CD14-positive monocyte (primary cell): ENCODE measurements around the gene BANK1. TPM values are rescaled to one million over a fixed set of nuclear protein-coding genes. Genes with fewer than 3 reads are reported as not detected.

ENCODE experiments used
- DNase-seq, 3 donors: peaks; one replicate each; pipeline ENCODE4 v3.0.0-alpha.2; 2011 to 2022
- H2AFZ ChIP-seq: 2 replicates; pipeline ENCODE4 v1.6.0; 2012; ENCODE audit warnings: mild to moderate bottlenecking, low read depth, low read length, inconsistent platforms; ENCODE audit not compliant: insufficient read depth, poor library complexity, severe bottlenecking
- H3K27ac ChIP-seq, 2 donors: 1 replicate in 1 of 2; 2 replicates in 1 of 2; pipeline ENCODE4 v1.5.1; 2012 to 2013; ENCODE audit warnings: low read length in 2 of 2, control low read depth in 1 of 2, inconsistent platforms in 1 of 2, low read depth in 1 of 2, mild to moderate bottlenecking in 1 of 2
- H3K27me3 ChIP-seq, 2 donors: one replicate each; pipeline versions ENCODE4 v1.6.0 to v1.6.1; 2011 to 2013; ENCODE audit warnings: low read length in 2 of 2; ENCODE audit not compliant: control insufficient read depth in 2 of 2, insufficient read depth in 2 of 2
- H3K36me3 ChIP-seq, 2 donors: replicated peaks in 1 of 2; 1 replicate in 1 of 2; 2 replicates in 1 of 2; pipeline versions ENCODE4 v1.5.1 to v1.6.1; 2012 to 2013; ENCODE audit warnings: low read length in 2 of 2, control low read depth in 1 of 2, inconsistent platforms in 1 of 2, mild to moderate bottlenecking in 1 of 2; ENCODE audit not compliant: insufficient read depth in 2 of 2, control insufficient read depth in 1 of 2
- H3K4me1 ChIP-seq, 2 donors: 1 replicate in 1 of 2; 2 replicates in 1 of 2; pipeline versions ENCODE4 v1.5.1 to v1.6.1; 2012 to 2013; ENCODE audit warnings: low read length in 2 of 2, control low read depth in 1 of 2, inconsistent platforms in 1 of 2, mild to moderate bottlenecking in 1 of 2, moderate library complexity in 1 of 2; ENCODE audit not compliant: insufficient read depth in 2 of 2, control insufficient read depth in 1 of 2
- H3K4me2 ChIP-seq: replicated peaks from 2 replicates; pipeline ENCODE3; 2012; ENCODE audit warnings: low read length, moderate library complexity, mild to moderate bottlenecking; ENCODE audit not compliant: poor library complexity, severe bottlenecking; ENCODE audit errors: extremely low read depth
- H3K4me3 ChIP-seq, 3 experiments: fragments of 200-600 bp in 1 of 3; sonication (generic) in 1 of 3; replicated peaks in 1 of 3; 1 replicate in 2 of 3; 2 replicates in 1 of 3; pipeline ENCODE4 v1.5.1; 2011 to 2013; ENCODE audit warnings: low read length in 3 of 3, mild to moderate bottlenecking in 3 of 3, control low read depth in 2 of 3, low read depth in 2 of 3, inconsistent platforms in 1 of 3, moderate library complexity in 1 of 3
- H3K79me2 ChIP-seq: 2 replicates; pipeline ENCODE4 v1.6.0; 2012; ENCODE audit warnings: mild to moderate bottlenecking, control low read depth, inconsistent platforms, low read length, moderate library complexity; ENCODE audit not compliant: insufficient read depth
- H3K9ac ChIP-seq: 2 replicates; pipeline ENCODE4 v1.6.0; 2017; ENCODE audit warnings: low read length, mild to moderate bottlenecking; ENCODE audit not compliant: insufficient read depth, poor library complexity, severe bottlenecking
- H3K9me3 ChIP-seq, 2 donors: replicated peaks in 1 of 2; 1 replicate in 1 of 2; 2 replicates in 1 of 2; pipeline versions ENCODE4 v1.5.1 to v1.6.1; 2012 to 2013; ENCODE audit warnings: low read length in 2 of 2, control low read depth in 1 of 2; ENCODE audit not compliant: control insufficient read depth in 1 of 2, insufficient read depth in 1 of 2
- H4K20me1 ChIP-seq: 2 replicates; pipeline ENCODE4 v1.6.0; 2012; ENCODE audit warnings: mild to moderate bottlenecking, low read length, control low read depth, moderate library complexity; ENCODE audit not compliant: insufficient read depth
- H3K27ac Mint-ChIP-seq, 7 donors: one replicate each; pipeline ENCODE4 v1.8.0; 2020; ENCODE audit warnings: mild to moderate bottlenecking in 7 of 7, mixed read lengths in 7 of 7, moderate library complexity in 6 of 7, inconsistent platforms in 2 of 7
- H3K27me3 Mint-ChIP-seq, 3 donors: one replicate each; pipeline ENCODE4 v1.8.0; 2021 to 2022; ENCODE audit warnings: low read depth in 3 of 3, mild to moderate bottlenecking in 3 of 3, mixed read lengths in 3 of 3, moderate library complexity in 3 of 3, inconsistent platforms in 1 of 3
- H3K36me3 Mint-ChIP-seq, 2 donors: one replicate each; pipeline ENCODE4 v1.8.0; 2020; ENCODE audit warnings: mixed read lengths in 2 of 2, inconsistent platforms in 1 of 2, mild to moderate bottlenecking in 1 of 2
- H3K4me1 Mint-ChIP-seq: one replicate; pipeline ENCODE4 v1.8.0; 2020; ENCODE audit warnings: mild to moderate bottlenecking, mixed read lengths
- H3K4me3 Mint-ChIP-seq, 2 donors: one replicate each; pipeline ENCODE4 v1.8.0; 2020; ENCODE audit warnings: mild to moderate bottlenecking in 2 of 2, mixed read lengths in 2 of 2, moderate library complexity in 1 of 2
- H3K9me3 Mint-ChIP-seq, 7 donors: one replicate each; pipeline ENCODE4 v1.8.0; 2020 to 2022; ENCODE audit warnings: mixed read lengths in 7 of 7, mild to moderate bottlenecking in 6 of 7, moderate library complexity in 6 of 7, inconsistent platforms in 2 of 7
- CTCF ChIP-seq: fragments of 200-600 bp; IDR thresholded peaks from one replicate; pipeline ENCODE4 v1.8.0; 2022; ENCODE audit warnings: antibody characterized with exemption, mild to moderate bottlenecking
- WGBS: methylation state at CpG from one replicate; pipeline ENCODE4 v1.1.5; 2013; ENCODE audit warnings: missing lambda C conversion rate; ENCODE audit not compliant: insufficient coverage; 5-methylcytosine and 5-hydroxymethylcytosine counted together
- intact Hi-C, 2 donors: fragments of 100-400 bp; cut with micrococcal nuclease; formaldehyde crosslinking; loops; one replicate each; pipeline versions ENCODE4 v1.15.0 to v1.15.1; 2023
- polyA plus RNA-seq, 3 donors: library from polyadenylated mRNA; depleted of rRNA in 1 of 3; unstranded in 2 of 3; stranded (reverse) in 1 of 3; fragments of 300-500 nt in 2 of 3; fragments of >200 nt in 1 of 3; fragmentation: Illumina TruSeq in 2 of 3; gene quantifications; 1 replicate in 2 of 3; 2 replicates in 1 of 3; pipeline ENCODE4 v1.2.3, GENCODE V29; 2012 to 2021

The BANK1 gene
- polyA plus RNA-seq, 3 donors = 2.6 to 5.2 (median 2.9) TPM

- no peaks in the 10 kb centered on the region for H3K27me3 ChIP-seq
- H3K36me3 ChIP-seq = no peaks in the 10 kb centered on the region
- H3K36me3 Mint-ChIP-seq = no peaks in the 10 kb centered on the region
- no CpG with 5 or more reads among the region's 2 CpGs for WGBS
- no peaks in the 10 kb centered on the region for H4K20me1 ChIP-seq
- no peak overlapping the region for H3K9ac ChIP-seq
- DNase-seq = no peak
- no peaks in the 10 kb centered on the region for H3K4me1 Mint-ChIP-seq
- peaks cover 0 to 8% (median 3%) of the 10 kb centered on the region in 7 donors for H3K9me3 Mint-ChIP-seq
- no peak overlapping the region for H3K4me3 ChIP-seq
- H3K4me1 ChIP-seq = no peaks in the 10 kb centered on the region
- H3K9me3 ChIP-seq = no peaks in the 10 kb centered on the region
- intact Hi-C loops = no loop called here
- TF ChIP-seq CTCF = no peak
- no peak overlapping the region for H3K27ac Mint-ChIP-seq
- H3K79me2 ChIP-seq = no peaks in the 10 kb centered on the region
- no peak overlapping the region for H2AFZ ChIP-seq
- H3K4me2 ChIP-seq = no peak overlapping the region
- H3K27me3 Mint-ChIP-seq = peaks cover 0 to 1% (median 0%) of the 10 kb centered on the region in 3 donors
- no peak overlapping the region for H3K27ac ChIP-seq
- no peak overlapping the region for H3K4me3 Mint-ChIP-seq
These were observed 35.4 kb downstream of the BANK1 start for GRCh38 chr4:101825953-101826352.

- Histone ChIP-seq H3K36me3 (no peaks in the 10 kb centered on the region), H3K9me3 (no peaks in the 10 kb centered on the region), H3K4me3 (no peak overlapping the region), H3K4me2 (no peak overlapping the region), H3K27me3 (no peaks in the 10 kb centered on the region), H3K9ac (no peak overlapping the region), H3K79me2 (no peaks in the 10 kb centered on the region), H2AFZ (no peak overlapping the region), H4K20me1 (no peaks in the 10 kb centered on the region), H3K27ac (no peak overlapping the region), H3K4me1 (peaks cover 16 to 31% of the 10 kb centered on the region in 2 donors)
- H3K27ac Mint-ChIP-seq = no peak overlapping the region
- no peak overlapping the region for H3K4me3 Mint-ChIP-seq
- no peaks in the 10 kb centered on the region for H3K9me3 Mint-ChIP-seq
- no peaks in the 10 kb centered on the region for H3K36me3 Mint-ChIP-seq
- H3K27me3 Mint-ChIP-seq = no peaks in the 10 kb centered on the region
- no peak for TF ChIP-seq CTCF
- intact Hi-C loops = no loop called here
- no peak for DNase-seq
- H3K4me1 Mint-ChIP-seq = peaks cover 33% of the 10 kb centered on the region
These were observed 41.3 kb downstream of the BANK1 start for GRCh38 chr4:101831816-101832215.
